Measurements from ENCODE around the gene TBX4. TPM values are rescaled to one million over a fixed set of nuclear protein-coding genes. Genes with fewer than 3 reads are reported as not detected.

Gene TBX4
- total RNA-seq, 1 experiment from 2014 or later = not detected

GRCh38 chr17:61459939-61460718, 7.9 kb downstream of the TBX4 start:
- no peaks in the 10 kb centered on the region for H3K36me3 Mint-ChIP-seq (ENCODE audit: insufficient read depth, unreplicated experiment)
- H3K9me3 Mint-ChIP-seq (ENCODE audit: low read depth, unreplicated experiment) = no peaks in the 10 kb centered on the region
- no peak overlapping the region for H3K4me3 Mint-ChIP-seq (ENCODE audit: low read depth, unreplicated experiment)
- CTCF ChIA-PET = no interaction called here
- intact Hi-C loops (cut with micrococcal nuclease; ENCODE audit: unreplicated experiment) = no loop called here
- no peaks in the 10 kb centered on the region for H3K4me1 Mint-ChIP-seq (ENCODE audit: low read depth, unreplicated experiment)
- BruUV-seq (replicated peaks) = no TSS peak
- H3K27ac Mint-ChIP-seq (ENCODE audit: unreplicated experiment) = no peak overlapping the region
- no peak for DNase-seq
- TF ChIP-seq, protein P1, sequence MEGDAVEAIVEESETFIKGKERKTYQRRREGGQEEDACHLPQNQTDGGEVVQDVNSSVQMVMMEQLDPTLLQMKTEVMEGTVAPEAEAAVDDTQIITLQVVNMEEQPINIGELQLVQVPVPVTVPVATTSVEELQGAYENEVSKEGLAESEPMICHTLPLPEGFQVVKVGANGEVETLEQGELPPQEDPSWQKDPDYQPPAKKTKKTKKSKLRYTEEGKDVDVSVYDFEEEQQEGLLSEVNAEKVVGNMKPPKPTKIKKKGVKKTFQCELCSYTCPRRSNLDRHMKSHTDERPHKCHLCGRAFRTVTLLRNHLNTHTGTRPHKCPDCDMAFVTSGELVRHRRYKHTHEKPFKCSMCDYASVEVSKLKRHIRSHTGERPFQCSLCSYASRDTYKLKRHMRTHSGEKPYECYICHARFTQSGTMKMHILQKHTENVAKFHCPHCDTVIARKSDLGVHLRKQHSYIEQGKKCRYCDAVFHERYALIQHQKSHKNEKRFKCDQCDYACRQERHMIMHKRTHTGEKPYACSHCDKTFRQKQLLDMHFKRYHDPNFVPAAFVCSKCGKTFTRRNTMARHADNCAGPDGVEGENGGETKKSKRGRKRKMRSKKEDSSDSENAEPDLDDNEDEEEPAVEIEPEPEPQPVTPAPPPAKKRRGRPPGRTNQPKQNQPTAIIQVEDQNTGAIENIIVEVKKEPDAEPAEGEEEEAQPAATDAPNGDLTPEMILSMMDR (IDR thresholded peaks at IDR 0.05; ENCODE audit: unreplicated experiment) = no peak
- H3K27me3 Mint-ChIP-seq (ENCODE audit: unreplicated experiment) = peaks cover 66% of the 10 kb centered on the region

DNA sequence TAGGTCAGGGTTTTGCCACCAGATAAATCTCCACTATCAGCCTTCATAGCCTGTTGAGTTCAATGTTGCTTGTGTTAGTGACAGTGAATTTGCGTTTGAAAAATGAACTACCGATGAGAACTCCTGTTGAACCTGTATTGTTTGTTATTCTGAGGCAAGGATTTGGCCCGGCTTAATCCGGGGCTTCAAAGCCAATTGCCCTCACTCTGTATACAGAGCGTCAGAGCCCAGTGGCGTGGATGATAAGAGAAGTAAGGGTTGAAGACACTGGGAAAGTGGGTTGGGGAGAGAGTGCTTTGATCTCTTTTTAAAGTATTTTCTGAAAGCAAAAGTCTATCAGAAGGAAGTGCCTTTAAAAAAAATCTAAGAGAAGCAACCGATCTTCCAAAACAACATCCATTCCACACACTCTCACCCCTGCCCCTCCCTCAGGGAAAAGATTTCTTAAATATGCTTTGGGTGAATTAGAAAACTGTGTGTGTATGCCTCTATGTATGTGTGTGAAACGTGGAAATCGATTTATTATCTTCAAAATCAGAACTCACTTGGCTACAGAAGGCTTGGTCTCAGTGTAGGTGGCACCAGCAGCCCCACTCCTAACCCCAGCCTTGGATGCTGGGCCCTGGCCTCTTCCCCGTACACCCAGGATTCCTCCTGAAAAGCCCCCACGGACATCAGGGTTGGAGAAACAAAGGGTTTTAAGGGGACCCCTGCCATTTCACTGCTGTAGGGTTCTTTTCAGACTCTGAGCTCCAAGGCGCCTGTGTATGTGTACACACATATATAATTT, 8.8 kb downstream of the TBX4 start:
- H3K4me1 Mint-ChIP-seq (ENCODE audit: low read depth, unreplicated experiment) = no peaks in the 10 kb centered on the region
- TF ChIP-seq, protein P1 (IDR thresholded peaks at IDR 0.05; ENCODE audit: unreplicated experiment) = no peak
- CTCF ChIA-PET = no interaction called here
- peaks cover 74% of the 10 kb centered on the region for H3K27me3 Mint-ChIP-seq (ENCODE audit: unreplicated experiment)
- no peaks in the 10 kb centered on the region for H3K9me3 Mint-ChIP-seq (ENCODE audit: low read depth, unreplicated experiment)
- intact Hi-C loops (cut with micrococcal nuclease; ENCODE audit: unreplicated experiment) = no loop called here
- H3K27ac Mint-ChIP-seq (ENCODE audit: unreplicated experiment) = no peak overlapping the region
- DNase-seq = no peak
- no TSS peak for BruUV-seq (replicated peaks)
- peak overlapping the region; percentile 53 for H3K4me3 Mint-ChIP-seq (ENCODE audit: low read depth, unreplicated experiment)
- no peaks in the 10 kb centered on the region for H3K36me3 Mint-ChIP-seq (ENCODE audit: insufficient read depth, unreplicated experiment)

GRCh38 chr17:61461586-61461966, 9.4 kb downstream of the TBX4 start:
- Mint-ChIP-seq H3K4me1 (ENCODE audit: low read depth, unreplicated experiment) (no peaks in the 10 kb centered on the region), H3K27me3 (ENCODE audit: unreplicated experiment) (peaks cover 77% of the 10 kb centered on the region), H3K9me3 (ENCODE audit: low read depth, unreplicated experiment) (no peaks in the 10 kb centered on the region), H3K4me3 (ENCODE audit: low read depth, unreplicated experiment) (peak overlapping the region; percentile 53), H3K27ac (ENCODE audit: unreplicated experiment) (no peak overlapping the region), H3K36me3 (ENCODE audit: insufficient read depth, unreplicated experiment) (no peaks in the 10 kb centered on the region)
- CTCF ChIA-PET = interaction anchor here (0.7 kb wide), 3 partner anchors 55 to 886 kb away, joined by 5 to 9 read pairs (median 7); no protein-coding TSS in a partner anchor
- TF ChIP-seq, protein P1 (IDR thresholded peaks at IDR 0.05; ENCODE audit: unreplicated experiment) = no peak
- no peak for DNase-seq
- intact Hi-C loops (cut with micrococcal nuclease; ENCODE audit: unreplicated experiment) = no loop called here
- BruUV-seq (replicated peaks) = no TSS peak

- Mint-ChIP-seq H3K27ac (ENCODE audit: unreplicated experiment) (no peak overlapping the region), H3K4me1 (ENCODE audit: low read depth, unreplicated experiment) (no peaks in the 10 kb centered on the region), H3K36me3 (ENCODE audit: insufficient read depth, unreplicated experiment) (no peaks in the 10 kb centered on the region), H3K9me3 (ENCODE audit: low read depth, unreplicated experiment) (no peaks in the 10 kb centered on the region), H3K27me3 (ENCODE audit: unreplicated experiment) (peaks cover 77% of the 10 kb centered on the region), H3K4me3 (ENCODE audit: low read depth, unreplicated experiment) (peak overlapping the region; percentile 53)
- intact Hi-C loops (cut with micrococcal nuclease; ENCODE audit: unreplicated experiment) = no loop called here
- BruUV-seq (replicated peaks) = no TSS peak
- no peak for DNase-seq
- CTCF ChIA-PET = interaction anchor here (0.5 to 0.7 kb wide), 4 partner anchors 55 to 887 kb away, joined by 3 to 9 read pairs (median 6); no protein-coding TSS in a partner anchor
- TF ChIP-seq, protein P1 (IDR thresholded peaks at IDR 0.05; ENCODE audit: unreplicated experiment) = no peak
These were observed 9.9 kb downstream of the TBX4 start for GRCh38 chr17:61461967-61462718.
